ENCODE measurements around the gene DGKB.

DGKB gene

DNA sequence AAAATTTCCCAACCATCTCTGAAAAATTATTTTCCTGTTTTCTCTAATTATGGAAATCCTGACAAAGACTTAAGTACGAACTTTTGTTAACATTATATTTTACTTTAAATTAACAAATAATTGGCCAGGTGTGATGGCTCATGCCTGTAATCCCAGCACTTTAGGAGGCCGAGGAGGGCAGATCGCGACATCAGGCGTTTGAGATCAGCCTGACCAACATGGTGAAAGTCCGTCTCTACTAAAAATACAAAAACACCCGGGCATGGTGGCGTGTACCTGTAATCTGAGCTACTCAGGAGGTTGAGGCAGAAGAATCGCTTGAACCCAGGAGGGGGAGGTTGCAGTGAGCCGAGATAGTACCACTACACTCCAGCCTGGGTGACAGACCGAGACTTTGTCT lies 32.2 kb downstream of the DGKB start:
- TF ChIP-seq, protein P1, sequence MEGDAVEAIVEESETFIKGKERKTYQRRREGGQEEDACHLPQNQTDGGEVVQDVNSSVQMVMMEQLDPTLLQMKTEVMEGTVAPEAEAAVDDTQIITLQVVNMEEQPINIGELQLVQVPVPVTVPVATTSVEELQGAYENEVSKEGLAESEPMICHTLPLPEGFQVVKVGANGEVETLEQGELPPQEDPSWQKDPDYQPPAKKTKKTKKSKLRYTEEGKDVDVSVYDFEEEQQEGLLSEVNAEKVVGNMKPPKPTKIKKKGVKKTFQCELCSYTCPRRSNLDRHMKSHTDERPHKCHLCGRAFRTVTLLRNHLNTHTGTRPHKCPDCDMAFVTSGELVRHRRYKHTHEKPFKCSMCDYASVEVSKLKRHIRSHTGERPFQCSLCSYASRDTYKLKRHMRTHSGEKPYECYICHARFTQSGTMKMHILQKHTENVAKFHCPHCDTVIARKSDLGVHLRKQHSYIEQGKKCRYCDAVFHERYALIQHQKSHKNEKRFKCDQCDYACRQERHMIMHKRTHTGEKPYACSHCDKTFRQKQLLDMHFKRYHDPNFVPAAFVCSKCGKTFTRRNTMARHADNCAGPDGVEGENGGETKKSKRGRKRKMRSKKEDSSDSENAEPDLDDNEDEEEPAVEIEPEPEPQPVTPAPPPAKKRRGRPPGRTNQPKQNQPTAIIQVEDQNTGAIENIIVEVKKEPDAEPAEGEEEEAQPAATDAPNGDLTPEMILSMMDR (IDR thresholded peaks at IDR 0.05; ENCODE audit: low read depth, low read length): no peak

DNA sequence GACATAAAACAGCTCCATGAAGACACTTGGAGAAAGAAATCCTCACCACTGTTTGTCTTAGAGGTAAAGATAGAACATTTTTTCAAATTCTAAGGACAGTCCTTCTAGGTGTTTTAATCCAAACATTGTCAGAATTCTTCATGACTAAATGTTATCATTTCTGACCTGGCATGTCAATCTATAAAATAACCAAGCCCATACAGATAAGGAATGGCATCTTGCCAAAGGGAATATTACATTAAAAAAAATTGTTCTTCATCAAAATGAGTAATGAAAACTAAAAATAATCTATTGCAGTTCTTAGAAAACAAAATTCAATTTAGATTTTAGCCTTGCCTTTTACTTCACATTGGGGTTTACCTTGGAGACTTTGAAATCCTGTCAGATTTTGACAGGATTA lies 33.6 kb downstream of the DGKB start:
- no peak overlapping the region for H3K4me3 ChIP-seq (ENCODE audit: low read depth, low read length)
- TF ChIP-seq, protein P1 (IDR thresholded peaks at IDR 0.05; ENCODE audit: low read depth, low read length): no peak

More for the DNA sequence above, 32.2 kb downstream of the DGKB start:
- no peak overlapping the region for H3K4me3 ChIP-seq (ENCODE audit: low read depth, low read length)

DNA sequence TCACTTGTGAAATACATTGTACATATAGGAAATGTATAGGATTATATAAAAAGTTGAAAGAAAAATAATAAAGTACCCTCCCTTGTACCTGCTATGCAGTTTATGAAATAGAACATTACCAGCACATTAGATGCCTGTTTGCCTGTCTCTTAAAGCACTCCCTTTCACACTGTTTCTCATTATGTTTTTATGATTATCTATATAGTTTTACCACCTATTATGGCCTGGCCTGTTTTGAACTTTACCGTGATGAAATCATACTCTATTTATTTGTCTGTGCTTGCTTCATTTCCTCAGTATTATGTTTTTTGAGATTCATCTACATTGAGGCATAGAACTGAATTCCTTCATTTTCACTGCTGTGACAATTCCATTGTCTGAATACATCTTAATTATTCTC lies 41.1 kb downstream of the DGKB start:
- H3K4me3 ChIP-seq (ENCODE audit: low read depth, low read length): no peak overlapping the region
- TF ChIP-seq, protein P1 (IDR thresholded peaks at IDR 0.05; ENCODE audit: low read depth, low read length): no peak

DNA sequence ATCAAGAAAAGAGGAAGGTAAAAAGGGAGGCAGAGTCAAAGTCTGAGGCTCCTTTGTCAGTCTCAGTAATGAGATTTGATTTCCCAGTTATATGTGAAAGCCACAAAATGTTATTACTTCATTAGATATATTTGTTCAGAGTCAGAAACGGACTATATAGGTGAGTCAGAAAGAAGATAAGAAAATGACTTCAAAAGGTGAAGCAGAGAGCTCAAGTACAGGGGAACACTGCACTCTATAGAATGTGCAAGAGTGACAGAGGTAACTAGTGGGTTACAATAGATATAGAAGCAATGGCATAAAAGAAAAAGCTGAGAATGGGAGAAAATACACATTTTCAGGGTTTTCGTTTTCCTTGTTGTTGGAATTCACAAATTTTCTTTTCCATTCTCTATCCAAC lies 43.3 kb downstream of the DGKB start:
- TF ChIP-seq, protein P1 (IDR thresholded peaks at IDR 0.05; ENCODE audit: low read depth, low read length): no peak

DNA sequence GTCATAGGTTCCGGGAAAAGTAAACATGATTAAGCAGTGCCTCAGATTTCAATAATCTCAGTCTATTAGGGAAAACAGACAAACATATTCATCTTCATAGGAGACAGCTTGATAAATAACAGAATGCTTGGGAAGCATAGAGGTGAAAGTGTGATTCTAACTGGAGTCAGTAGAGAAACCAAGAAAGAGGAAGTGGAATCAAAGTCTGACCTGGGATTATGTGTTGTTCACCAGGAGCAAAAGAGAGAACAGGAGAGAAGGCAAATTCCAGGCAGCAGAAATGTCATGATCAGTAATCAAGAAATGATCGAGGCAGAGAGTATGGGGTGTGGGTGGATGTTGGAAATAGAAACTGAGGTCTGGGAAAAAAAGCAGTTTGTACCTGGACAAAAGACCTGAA lies 43.7 kb downstream of the DGKB start:
- no peak overlapping the region for H3K4me3 ChIP-seq (ENCODE audit: low read depth, low read length)
- TF ChIP-seq, protein P1 (IDR thresholded peaks at IDR 0.05; ENCODE audit: low read depth, low read length): no peak

More for the DNA sequence above, 43.3 kb downstream of the DGKB start:
- no peak overlapping the region for H3K4me3 ChIP-seq (ENCODE audit: low read depth, low read length)

DNA sequence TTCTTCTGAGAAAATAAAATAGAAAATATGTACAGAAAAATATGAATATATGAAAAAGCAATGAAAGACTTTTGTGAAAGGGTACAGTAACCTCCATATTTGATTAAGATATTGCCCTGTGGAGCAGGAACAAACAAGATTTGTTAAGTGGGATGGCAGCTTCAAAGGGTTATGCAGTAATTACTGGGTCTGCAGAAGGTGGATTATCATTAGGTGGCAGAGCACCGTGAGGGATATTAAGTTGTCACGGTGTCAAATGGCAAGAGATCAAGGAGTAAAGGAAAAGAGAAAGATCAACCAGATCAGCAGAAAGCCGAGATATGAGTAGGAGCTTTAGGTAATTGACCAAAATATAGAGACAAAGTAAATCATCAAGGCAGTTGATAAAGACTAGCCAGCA lies 44.1 kb downstream of the DGKB start:
- TF ChIP-seq, protein P1 (IDR thresholded peaks at IDR 0.05; ENCODE audit: low read depth, low read length): no peak

DNA sequence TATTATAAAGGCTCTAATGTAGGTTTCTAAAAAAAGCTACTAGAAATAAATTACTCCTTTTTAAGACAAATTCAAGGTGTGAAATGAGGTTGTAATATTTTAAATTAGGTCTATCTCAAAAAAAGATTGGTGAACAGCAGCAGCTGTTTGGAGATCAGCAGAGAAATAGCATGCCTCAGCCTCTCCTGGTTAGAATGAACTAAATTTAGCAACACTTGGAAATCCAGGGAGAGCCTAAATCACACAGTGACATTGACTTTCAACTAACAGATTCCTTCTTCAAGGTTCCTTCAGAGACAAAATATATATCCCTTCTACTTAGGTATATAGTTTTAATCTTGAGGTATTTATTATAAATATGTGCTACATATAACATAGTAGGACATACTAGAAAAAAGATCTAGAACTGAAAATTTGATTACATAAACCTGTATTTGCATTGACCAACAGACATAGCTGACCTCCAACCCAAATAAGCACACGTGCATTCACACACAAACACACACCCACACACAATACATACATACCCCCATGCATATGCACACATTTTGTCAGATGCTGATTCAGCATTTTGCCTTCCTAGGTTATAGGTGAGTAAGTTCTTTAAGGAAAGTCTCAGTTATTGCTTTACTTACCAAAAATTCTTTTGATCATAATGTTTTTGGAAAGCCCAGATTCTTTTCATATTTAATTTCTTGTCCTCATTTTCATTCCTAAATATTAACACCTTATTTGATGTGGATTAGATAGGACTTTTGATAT lies 47.3 kb downstream of the DGKB start:
- H3K4me3 ChIP-seq (ENCODE audit: low read depth, low read length): no peak overlapping the region
- TF ChIP-seq, protein P1 (IDR thresholded peaks at IDR 0.05; ENCODE audit: low read depth, low read length): no peak

More for the DNA sequence above, 44.1 kb downstream of the DGKB start:
- H3K4me3 ChIP-seq (ENCODE audit: low read depth, low read length): no peak overlapping the region

Data from WI38 (cell line).